Stimulated activated CD4-positive, alpha-beta T cell treated with anti-CD3 and anti-CD28 coated beads, Interleukin-12 subunit alpha, Interleukin-12 subunit beta, amount 100 ng/mL, for 4 hours (primary cell): ENCODE data around the gene CCDC30.
"Not testable (repeated sequence)": the region's sequence is repeated elsewhere in the genome, so short reads cannot be mapped to it uniquely, and the experiment has no call there.

Experiments
- DNase-seq: peaks from one replicate; pipeline ENCODE4 v3.0.0-alpha.2; 2020

Gene CCDC30

DNA sequence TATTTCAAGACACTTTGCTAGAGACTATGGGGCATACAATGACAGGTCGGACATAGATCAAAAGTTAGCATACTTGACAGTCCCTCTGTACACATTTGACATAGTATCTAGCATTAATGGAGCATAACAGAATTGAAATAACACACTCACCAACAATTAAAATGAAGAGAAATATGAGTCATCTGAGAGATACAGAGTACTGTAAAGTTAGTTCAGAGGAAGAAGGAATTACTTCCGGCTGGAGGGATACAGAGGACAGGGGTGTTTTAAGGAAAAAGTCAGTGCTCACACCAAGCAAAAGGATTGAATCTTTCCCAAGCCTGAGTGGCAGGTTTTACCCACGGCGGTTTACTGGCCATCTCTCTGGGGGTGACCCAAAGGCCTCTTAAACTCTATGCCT, 9.7 kb upstream of the CCDC30 start:
- DNase-seq = no peak

DNA sequence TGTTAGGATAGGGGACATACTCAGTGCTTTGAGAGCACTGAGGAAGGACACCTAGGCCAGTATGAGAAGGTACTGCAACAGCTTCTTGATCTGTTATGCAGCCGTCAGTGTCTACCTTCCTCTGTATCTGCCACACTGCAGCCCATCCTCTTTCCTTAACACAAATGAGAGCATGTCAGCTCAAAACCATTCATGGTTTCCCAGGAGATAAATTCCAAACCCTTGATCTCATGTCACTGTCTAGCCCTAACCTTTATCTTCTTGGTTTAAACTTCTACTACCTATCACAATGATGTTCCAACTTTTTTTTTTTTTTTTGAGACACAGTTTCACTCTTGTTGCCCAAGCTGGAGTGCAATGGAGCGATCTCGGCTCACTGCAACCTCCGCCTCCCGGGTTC, 8.7 kb upstream of the CCDC30 start:
- DNase-seq = no peak

DNA sequence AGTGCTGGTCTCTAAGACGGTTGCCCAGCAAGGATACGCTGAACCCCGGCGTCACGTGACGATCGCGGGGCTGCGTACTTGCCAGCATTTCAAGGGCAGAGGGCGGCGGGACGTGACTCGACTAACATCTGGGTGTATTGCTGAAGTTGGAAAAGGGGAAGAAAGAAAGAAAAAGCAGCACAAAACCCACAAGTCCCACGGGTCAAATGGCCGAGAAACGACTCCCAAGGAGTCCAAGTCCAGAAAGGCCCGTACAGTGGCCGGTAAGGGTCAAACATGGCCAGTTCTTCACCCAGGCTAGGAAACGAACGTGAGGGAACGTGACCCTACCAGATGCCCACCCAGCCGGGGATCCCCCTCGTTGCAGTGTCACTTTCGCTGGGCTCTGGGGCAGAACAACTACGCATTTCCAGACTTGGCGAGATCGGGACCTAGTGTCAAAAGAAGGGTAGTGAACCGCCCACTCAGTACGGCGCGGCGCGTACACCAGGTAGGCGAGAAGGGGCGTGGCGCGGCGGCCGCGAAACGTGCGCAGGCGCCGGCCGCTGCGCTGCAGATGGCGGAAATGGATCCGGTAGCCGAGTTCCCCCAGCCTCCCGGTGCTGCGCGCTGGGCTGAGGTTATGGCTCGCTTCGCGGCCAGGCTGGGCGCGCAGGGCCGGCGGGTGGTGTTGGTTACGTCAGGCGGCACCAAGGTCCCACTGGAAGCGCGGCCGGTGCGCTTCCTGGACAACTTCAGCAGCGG, 6.9 kb upstream of the CCDC30 start, which contains the start of the genes PPCS and ZMYND12:
Gene PPCS, plus strand, starts transcription at position 534 of the 744 bp plus-strand sequence. Its CDS starts 23 bp downstream, at position 557.
Gene ZMYND12, minus strand, starts transcription at position 13 of the 744 bp plus-strand sequence. CDS start 25 bp downstream, outside the sequence.
- peak; percentile 92 for DNase-seq

DNA sequence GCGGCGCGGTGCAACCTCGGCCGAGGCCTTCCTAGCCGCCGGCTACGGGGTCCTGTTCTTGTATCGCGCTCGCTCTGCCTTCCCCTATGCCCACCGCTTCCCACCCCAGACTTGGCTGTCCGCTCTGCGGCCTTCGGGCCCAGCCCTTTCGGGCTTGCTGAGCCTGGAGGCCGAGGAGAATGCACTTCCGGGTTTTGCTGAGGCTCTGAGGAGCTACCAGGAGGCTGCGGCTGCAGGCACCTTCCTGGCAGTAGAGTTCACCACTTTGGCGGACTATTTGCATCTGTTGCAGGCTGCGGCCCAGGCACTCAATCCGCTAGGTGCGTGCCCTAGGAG, 6.4 kb upstream of the CCDC30 start:
- DNase-seq = peak; percentile 48

DNA sequence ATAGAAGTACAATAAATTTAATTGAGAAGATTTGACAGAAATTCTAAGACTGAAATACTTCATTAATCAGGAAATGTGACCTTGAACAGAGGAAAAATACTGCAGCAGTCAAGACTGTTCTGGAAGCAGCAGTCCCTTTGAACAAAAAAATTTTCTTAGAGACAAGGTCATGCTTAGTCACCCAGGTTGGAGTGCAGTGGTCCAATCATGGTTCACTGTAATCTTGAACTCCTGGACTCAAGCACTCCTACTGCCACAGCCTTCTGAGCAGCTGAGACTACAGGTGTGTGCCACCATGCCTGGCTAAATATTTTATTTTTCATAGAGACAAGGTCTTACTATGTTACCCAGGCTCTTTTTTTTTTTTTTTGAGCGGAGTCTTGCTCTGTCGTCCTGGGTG, 1.9 kb upstream of the CCDC30 start:
- no peak for DNase-seq

DNA sequence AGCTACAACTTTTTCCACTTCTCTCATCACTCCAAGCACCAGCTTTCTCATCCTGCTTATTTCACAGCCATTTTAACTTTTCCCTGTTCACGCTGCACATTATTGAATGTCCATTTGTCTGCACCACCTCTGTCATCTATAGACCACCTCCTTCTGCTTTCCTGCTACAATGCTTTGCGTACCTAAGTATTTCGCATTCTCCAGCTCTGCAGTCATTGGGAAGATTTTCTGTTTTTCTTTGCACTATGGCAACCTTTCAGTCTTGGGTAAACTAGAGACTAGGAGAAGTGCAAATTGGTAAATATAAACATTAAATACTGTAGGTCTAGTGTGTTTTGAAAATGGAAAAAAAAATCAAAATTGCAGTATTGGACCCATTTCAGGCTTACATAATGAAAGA, 835 bp downstream of the CCDC30 start:
- DNase-seq = no peak

DNA sequence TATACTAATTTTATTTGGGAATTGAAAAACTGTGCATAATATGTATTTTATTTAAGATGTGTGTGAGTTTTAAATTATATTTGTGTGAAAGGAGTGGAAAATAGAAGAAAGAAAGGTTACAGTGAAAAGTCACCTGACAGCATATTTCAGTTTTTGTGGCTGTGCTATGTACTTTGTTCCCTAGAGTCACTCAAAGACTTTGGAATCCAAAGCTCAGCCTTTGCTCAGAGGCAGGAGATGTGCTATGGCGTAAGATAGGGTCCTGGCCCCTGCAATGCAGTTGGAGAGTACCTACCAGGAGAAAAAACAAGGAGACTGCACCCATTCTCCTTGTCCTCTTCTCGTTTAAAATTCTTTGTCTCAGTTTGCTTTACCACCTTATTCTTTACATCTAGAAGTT, 2.9 kb downstream of the CCDC30 start:
- DNase-seq = no peak

DNA sequence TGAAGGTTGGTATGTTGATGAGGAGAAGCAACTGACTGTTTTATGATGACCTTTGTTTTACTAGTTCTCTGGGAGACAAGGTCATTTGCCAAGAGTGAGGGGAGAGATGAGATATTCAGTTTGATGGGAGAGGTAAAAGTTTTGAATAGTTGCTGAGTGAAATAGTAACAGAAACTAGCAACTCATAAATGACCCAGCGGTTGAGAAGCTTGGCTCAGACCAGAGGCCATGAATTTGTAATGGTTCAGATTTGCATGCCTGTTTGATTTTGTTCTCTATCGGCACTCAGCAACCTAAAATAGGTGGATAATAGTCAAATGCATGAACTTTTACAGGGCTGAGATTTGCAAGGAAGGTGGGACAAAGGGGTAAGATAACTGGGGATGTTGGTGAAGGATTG, 6.6 kb downstream of the CCDC30 start:
- no peak for DNase-seq

DNA sequence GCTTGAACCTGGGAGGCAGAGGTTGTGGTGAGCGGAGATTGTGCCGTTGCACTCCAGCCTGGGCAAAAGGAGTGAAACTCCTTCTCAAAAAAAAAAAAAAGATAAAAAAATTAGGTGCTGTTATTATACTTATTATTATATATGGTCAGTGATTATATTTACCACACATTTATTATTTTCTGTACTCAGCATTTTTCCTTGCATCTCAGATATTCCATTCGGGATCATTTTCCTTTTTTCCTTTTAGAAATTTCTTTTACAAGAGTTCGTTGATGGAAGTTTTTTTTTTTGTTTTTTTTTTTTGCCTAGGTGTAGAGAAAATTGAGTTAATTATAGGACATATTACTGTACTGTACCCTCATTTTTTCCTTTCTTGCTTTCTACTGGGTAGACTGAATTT, 13.5 kb downstream of the CCDC30 start:
- DNase-seq = no peak

DNA sequence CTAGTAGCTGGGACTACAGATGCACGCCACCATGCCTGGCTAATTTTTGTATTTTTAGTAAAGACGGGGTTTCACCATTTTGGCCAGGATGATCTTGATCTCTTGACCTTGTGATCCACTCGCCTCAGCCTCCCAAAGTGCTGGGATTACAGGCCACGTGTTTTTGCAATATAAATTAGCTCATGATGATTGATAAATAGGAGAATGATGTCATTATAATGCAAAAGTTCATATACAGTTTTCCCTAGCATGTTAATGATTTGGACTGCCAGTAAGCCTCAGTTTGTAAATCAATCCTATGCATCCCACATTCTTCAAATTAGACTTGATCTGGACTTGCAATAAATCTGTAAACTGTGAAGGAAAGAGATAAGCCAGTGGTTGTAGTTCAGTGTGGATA, 14.3 kb downstream of the CCDC30 start:
- not testable (repeated sequence) for DNase-seq

DNA sequence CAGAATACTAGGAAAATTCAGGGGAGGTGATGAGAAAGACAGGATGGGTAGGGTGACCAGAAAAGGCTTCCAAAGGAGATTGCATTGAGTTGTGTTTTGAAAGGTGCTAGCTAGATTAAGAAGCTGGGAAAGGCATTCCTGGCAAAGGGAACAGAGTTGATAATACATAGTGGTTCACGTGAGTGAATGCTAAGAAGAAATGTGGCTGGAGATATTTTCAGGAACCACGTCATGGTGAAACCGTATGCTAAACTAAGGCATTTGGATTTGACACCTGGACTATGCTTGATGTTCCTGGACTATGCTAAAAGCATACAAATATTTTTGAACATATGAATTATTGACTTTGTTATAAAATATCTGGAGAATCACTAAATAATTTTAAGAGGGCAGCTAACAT, 14.7 kb downstream of the CCDC30 start:
- no peak for DNase-seq

DNA sequence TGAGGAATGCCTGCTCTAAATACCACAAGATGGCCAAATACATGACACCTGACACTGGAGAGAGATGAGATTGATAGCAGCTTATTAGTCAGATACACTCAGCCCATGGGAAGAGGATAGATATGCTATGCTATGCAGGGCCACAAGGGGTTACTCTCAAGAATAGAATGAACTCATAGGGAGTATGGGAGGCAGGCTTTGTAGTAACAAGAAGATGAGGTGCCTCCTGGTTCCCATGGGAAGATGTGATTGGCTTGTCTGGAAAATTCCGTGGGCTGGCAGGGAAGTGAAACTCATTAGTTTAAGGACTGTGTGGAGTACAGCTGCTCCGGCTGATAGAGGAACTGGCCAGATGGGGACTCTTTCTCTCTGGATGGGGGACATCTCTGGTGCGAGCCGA, 16.5 kb downstream of the CCDC30 start:
- no peak for DNase-seq

DNA sequence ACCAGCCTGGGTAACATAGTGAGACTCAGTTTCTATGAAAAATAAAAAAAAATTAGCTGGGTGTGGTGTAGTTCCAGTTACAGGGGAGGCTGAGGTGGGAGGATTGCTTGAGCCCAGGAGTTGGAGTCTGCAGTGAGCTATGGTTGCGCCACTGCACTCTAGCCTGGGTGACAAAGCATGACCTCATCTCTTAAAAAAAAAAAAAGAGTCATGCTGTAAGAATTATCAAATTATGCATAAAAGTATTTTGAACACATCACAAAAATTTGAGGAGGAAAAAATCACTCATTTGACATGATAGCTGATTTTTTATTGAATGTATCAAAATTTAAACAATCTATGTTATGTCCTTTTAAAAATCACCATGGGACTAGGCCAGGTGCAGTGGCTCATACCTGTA, 17.8 kb downstream of the CCDC30 start:
- no peak for DNase-seq

DNA sequence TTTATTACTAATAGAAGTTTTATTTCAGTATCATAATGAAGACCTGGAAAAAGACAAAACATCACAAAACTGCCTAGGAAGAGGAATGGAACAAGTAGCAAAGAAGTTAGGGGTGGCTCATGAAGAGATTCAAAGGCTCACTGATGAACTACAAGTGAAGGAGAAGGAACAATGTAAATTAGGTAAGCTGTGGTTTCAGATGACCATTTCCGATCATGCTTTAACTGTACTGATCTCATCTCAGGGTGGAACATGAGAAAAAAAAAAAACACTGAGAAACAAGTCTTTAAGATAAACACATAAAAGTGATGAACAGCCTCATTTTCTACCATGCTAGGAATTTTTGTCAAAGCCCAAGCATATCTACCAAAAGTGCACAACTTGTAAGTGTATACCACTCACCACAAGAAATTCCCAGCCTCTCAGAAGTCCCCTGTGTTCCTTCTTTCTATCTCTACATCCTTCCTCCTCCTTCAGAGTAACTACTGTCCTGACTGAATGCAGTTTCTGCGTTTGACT, 19.6 kb downstream of the CCDC30 start:
- no peak for DNase-seq

DNA sequence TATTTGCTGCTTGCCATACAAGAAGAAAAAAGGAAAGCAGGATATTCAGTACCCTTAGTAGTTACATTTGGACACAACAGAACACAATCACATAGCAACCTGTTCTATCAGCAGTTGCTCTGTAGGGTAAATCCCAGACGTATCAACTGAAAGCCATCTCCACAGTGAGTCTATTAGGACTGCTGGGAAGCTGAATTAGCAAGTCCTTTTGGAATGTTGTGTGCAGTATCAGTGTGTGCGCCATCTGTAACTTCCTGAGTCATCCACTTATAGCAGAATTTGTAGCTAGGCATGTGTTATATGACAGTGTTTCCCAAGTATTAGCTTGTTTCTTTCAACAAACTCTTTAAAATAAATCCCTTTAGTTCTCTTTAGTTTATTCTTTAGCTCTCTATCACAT, 21.3 kb downstream of the CCDC30 start:
- no peak for DNase-seq

DNA sequence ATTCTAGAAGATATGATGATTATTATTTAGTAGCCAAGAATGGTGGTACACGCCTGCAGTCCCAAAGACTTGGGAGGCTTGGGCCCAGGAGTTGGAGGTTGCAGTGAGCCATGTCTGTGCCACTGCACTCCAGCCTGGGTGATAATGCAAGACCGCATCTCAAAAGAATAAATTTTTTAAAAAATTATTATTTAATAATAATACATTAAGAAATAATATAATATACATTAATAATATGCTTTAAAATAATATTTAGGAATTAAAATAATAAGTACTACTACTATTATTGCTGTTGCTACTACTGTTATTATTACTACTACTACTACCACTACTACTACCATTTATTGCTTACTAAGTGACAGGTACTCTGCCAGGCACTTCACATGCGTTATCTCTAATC, 27.2 kb downstream of the CCDC30 start:
- DNase-seq = no peak

DNA sequence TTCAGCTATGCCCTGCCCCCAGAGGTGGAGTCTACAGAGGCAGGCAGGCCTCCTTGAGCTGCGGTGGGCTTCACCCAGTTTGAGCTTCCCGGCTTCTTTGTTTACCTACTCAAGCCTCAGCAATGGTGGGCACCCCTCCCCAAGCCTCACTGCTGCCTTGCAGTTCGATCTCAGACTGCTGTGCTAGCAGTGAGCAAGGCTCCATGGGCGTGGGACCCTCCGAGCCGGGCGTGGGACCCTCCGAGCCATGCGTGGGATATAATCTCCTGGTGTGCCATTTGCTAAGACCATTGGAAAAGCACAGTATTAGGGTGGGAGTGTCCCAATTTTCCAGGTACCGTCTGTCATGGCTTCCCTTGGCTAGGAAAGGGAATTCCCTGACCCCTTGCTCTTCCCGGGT, 38.9 kb downstream of the CCDC30 start:
- DNase-seq = not testable (repeated sequence)

DNA sequence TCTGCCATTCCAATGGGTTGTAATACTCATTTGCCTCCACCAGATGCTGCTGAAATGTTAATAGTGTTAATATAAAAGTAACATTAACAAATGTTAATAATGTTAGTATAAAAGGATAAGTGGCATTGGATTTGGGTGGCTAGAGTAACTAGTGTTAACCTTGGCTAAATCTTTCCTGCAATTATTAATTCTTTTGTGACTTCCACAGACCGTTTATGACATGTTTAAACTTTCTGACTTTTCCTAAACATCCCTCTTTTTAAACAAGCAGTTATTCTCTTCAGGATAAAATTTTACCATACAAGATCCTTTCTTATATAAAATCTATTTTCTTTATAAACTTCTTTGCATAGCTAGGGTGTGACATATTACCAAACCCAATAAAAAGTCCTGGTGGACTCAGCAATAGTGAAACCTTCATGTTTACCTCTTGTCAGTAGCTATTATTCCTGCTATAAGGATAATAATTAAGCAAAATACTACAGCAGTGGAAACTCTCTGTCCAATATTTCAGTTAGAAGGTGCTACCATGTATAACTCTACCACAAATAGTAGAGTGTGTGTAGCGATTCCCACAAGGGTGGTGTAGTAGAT, 41.5 kb downstream of the CCDC30 start:
- no peak for DNase-seq

DNA sequence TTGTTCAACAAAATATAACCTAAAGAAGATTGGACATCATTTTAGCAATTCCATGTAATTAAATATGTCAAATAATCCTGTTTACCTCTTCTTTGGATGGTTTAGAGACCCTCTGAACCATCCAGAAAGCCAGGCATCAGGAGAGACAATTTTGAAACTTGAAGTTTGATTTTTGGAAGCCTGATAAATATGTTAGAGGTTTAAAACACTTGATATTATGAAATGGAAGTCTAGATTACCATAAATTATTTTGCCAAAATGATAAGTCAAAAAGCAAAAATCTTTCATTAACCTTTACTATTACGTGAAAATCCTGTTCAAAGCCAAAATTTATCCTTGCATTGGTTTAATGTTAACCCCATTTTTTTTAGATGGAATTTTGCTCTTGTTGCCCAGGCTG, 43.5 kb downstream of the CCDC30 start:
- no peak for DNase-seq

DNA sequence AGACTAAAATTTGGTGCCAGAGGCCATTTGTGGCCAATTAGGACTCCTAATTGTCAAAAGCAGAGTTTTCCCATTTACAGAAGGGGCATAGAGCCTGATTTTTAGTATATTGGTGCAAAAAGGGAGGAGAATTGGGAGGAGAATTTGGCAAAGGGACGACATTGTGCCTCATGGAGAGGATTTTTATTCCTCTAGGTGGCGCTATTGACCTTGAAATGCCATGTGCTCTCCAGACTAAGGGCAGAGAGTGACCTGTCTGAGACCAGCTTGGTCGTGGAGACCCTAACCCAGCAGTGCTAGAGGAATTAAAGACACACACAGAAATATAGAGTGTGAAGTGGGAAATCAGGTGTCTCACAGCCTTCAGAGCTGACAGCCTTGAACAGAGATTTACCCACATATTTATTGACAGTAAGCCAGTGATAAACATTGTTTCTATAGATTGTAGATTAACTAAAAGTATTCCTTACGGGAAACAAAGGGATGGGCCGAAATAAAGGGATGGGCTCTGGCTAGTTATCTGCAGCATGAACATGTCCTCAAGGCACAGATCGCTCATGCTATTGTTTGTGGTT, 48.6 kb downstream of the CCDC30 start:
- not testable (repeated sequence) for DNase-seq

DNA sequence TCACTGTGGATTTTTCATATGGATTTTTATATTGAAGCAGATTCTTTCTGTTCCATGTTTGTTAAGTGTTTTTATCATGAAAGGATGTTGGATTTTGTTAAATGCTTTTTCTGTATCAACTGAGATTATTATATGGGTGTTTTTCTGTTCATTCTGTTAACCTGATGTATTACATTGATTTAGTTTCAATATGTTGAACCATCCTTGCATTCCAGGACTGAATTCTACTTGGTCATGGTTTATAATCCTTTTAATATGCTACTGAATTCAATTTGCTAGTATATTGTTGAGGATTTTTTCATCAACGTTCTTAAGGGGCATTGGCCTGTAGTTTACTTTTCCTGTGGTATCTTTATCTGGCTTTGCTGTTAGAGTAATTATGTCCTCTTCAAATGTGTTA, 55.8 kb downstream of the CCDC30 start:
- no peak for DNase-seq

DNA sequence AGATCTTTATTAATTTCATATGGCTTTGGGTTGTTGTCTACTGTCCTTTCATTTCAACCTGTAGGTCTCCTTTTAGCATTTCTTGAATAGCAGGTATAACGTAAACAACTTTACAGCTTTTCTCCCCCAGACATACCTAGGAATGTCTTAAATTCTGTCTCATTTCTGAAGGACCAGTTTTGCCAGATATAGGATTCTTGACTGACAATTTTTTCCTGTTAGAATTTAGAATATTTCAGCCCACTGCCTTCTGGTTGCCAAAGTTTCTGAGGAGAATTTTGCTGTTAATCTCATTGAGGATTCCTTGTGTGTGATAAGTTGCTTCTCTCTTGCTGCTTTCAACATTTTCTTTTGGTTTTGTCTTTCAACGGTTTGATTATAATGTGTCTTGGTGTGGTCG, 60.1 kb downstream of the CCDC30 start:
- DNase-seq = no peak

DNA sequence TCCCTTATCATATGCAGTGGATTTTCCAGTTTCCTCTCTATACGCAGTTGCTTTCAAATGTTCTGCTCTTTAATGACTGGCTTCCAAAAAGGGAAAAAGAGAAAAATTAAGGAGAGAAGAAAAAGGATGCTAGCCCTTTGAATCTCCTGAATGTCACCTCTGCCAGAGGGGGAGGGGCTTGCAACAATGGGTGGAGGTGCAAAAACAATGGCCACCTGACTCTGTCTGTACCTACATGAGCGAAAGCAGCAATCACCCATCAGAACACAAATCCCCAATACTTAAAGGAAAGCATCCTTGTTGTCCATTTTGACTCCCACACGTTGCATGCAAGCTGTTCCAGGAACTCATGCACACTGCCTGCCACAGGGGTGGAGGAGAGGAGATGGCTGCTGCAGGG, 61.2 kb downstream of the CCDC30 start:
- DNase-seq = no peak

DNA sequence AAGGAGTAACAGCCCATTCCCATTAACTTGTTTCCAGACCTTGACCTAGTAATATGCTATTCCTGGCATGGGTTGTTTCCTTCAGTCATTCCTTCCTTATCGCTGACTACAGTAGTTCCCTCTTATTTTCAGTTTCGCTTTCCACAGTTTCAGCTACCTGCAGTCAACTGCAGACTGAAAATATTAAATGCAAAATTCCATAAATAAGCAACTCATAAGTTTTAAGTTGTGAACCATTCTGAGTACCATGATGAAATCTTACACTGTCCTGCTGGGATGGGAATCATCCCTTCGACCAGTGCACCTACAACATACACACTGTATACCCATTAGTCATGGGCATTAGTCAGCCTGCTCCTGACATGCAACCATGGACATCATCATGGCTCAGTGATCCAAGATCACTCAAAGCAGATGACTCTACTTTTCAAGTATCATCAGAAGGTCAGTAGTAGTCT, 66.7 kb downstream of the CCDC30 start:
- DNase-seq = no peak
